ENCODE measurements around the gene SALL2.

The SALL2 gene

GRCh38 chr14:21494902-21495762 lies 31.0 kb downstream of the SALL2 start:
- DNase-seq (ENCODE audit: low spot score): no peak

GRCh38 chr14:21486640-21487087 lies 39.5 kb downstream of the SALL2 start:
- DNase-seq (ENCODE audit: low spot score): no peak

GRCh38 chr14:21476925-21477681 lies 49.0 kb downstream of the SALL2 start, which contains the start of the genes RAB2B and TOX4:
RAB2B (minus strand) TSS chr14:21476959; CDS start chr14:21476872, 87 bp downstream.
TOX4 (plus strand) TSS chr14:21477195; CDS start chr14:21477279, 84 bp downstream.
- DNase-seq (ENCODE audit: low spot score): peak; percentile 99

GRCh38 chr14:21476523-21476924 lies 49.6 kb downstream of the SALL2 start:
- DNase-seq (ENCODE audit: low spot score): no peak

- DNase-seq (ENCODE audit: low spot score): no peak
These were observed 50.2 kb downstream of the SALL2 start for GRCh38 chr14:21475767-21476522.

Data from globus pallidus (tissue), 1 donor.